K562 (cell line): Measurements from ENCODE around the gene STK11. TPM values are rescaled to one million over a fixed set of nuclear protein-coding genes. Genes with fewer than 3 reads are reported as not detected.

ENCODE experiments used
- ARID2 ChIP-seq: fragments of 450-650 bp; IDR thresholded peaks from 2 replicates; pipeline ENCODE4 v1.6.1; 2017; ENCODE audit warnings: antibody characterized with exemption, mild to moderate bottlenecking
- CSDE1 ChIP-seq, 2 experiments: fragments of 450-650 bp; IDR thresholded peaks; 2 replicates each; pipeline ENCODE4 v1.6.1; 2016; ENCODE audit warnings: mild to moderate bottlenecking in 1 of 2
- DPF2 ChIP-seq: fragments of 450-650 bp; IDR thresholded peaks from 2 replicates; pipeline ENCODE4 v1.6.1; 2016
- HDAC3 ChIP-seq: fragments of 450-650 bp; IDR thresholded peaks from 2 replicates; pipeline ENCODE4 v1.6.1; 2018; ENCODE audit warnings: borderline replicate concordance, mild to moderate bottlenecking, moderate library complexity; ENCODE audit not compliant: partially characterized antibody
- HNRNPH1 ChIP-seq: fragments of 200-400 bp; formaldehyde crosslinking; optimal IDR thresholded peaks from 2 replicates; pipeline ENCODE3; 2017; ENCODE audit warnings: low read depth, mild to moderate bottlenecking, low read length, moderate library complexity
- KDM5B ChIP-seq: fragments of 200-600 bp; sonication (generic); IDR thresholded peaks from 2 replicates; pipeline ENCODE4 v1.6.1; 2012; ENCODE audit warnings: low read depth, mild to moderate bottlenecking, moderate library complexity, low read length, control low read depth, inconsistent platforms; ENCODE audit not compliant: insufficient replicate concordance
- MBD2 ChIP-seq: sonication (generic); IDR thresholded peaks from 2 replicates; pipeline ENCODE4 v1.6.1; 2016; ENCODE audit warnings: low read depth, borderline replicate concordance
- NFXL1 ChIP-seq: fragments of 450-650 bp; formaldehyde crosslinking; IDR thresholded peaks from 2 replicates; pipeline ENCODE4 v1.4.0; 2021; ENCODE audit warnings: mild to moderate bottlenecking
- SMARCC2 ChIP-seq: fragments of 450-650 bp; IDR thresholded peaks from 2 replicates; pipeline ENCODE4 v1.6.1; 2017; ENCODE audit warnings: antibody characterized with exemption, moderate library complexity, mild to moderate bottlenecking, low read depth
- polyA plus RNA-seq, 8 experiments: library from polyadenylated mRNA; depleted of rRNA in 4 of 8; stranded (reverse) in 5 of 8; unstranded in 3 of 8; fragments of >200 nt; fragmentation: Nextera tagmentation in 2 of 8; fragmentation: Illumina TruSeq in 1 of 8; extraction: Ambion mirVana in 2 of 8; extraction: Trizol in 1 of 8; gene quantifications; 2 replicates each; pipeline versions ENCODE4 v1.2.1 to v1.2.3, GENCODE V29; 2011 to 2014; ENCODE audit warnings: inconsistent platforms in 1 of 8, missing spikeins in 1 of 8
- total RNA-seq, 7 experiments: library from RNA; depleted of rRNA in 6 of 7; stranded (reverse); fragments of >200 nt in 6 of 7; fragmentation: Illumina TruSeq in 2 of 7; extraction: Trizol in 2 of 7; gene quantifications; 2 replicates each; pipeline versions ENCODE4 v1.2.1 to v1.2.3, GENCODE V29; 2011 to 2021; ENCODE audit warnings: low replicate concordance in 1 of 7
- TF ChIP-seq, protein P1 (sequence below): fragments of 450-650 bp; formaldehyde crosslinking; IDR thresholded peaks from 2 replicates; pipeline ENCODE4 v1.4.0; 2020; ENCODE audit warnings: mild to moderate bottlenecking, moderate library complexity
- TF ChIP-seq, protein P2 (sequence below): fragments of 150-350 bp; IDR thresholded peaks from 2 replicates; pipeline ENCODE4 v1.6.1; 2014; ENCODE audit warnings: low read depth, mild to moderate bottlenecking, low read length, borderline replicate concordance
- TF ChIP-seq, protein P3 (sequence below): sonication (generic); formaldehyde crosslinking; IDR thresholded peaks from 2 replicates; pipeline ENCODE4 v1.8.1; 2023; ENCODE audit warnings: missing genetic modification reagents, mild to moderate bottlenecking, borderline replicate concordance
- TF ChIP-seq, protein P4 (sequence below): fragments of 250-450 bp; sonication (Bioruptor Pico); IDR thresholded peaks from 2 replicates; pipeline ENCODE4 v1.5.0; 2021
- TF ChIP-seq, protein P5 (sequence below): sonication (generic); formaldehyde crosslinking; IDR thresholded peaks from 2 replicates; pipeline ENCODE4 v1.8.0; 2022; ENCODE audit warnings: mild to moderate bottlenecking, missing genetic modification reagents
- TF ChIP-seq, protein P6 (sequence below): fragments of 450-650 bp; IDR thresholded peaks from 2 replicates; pipeline ENCODE4 v1.6.1; 2016; ENCODE audit warnings: low read depth, mild to moderate bottlenecking, moderate library complexity

STK11 gene
- total and polyA plus RNA-seq, 9 of the 15 experiments (the other 6 are each of a cell fraction or from before 2014, with no cell fraction given) = 0.15 to 96.5 (median 31.7) TPM

DNA sequence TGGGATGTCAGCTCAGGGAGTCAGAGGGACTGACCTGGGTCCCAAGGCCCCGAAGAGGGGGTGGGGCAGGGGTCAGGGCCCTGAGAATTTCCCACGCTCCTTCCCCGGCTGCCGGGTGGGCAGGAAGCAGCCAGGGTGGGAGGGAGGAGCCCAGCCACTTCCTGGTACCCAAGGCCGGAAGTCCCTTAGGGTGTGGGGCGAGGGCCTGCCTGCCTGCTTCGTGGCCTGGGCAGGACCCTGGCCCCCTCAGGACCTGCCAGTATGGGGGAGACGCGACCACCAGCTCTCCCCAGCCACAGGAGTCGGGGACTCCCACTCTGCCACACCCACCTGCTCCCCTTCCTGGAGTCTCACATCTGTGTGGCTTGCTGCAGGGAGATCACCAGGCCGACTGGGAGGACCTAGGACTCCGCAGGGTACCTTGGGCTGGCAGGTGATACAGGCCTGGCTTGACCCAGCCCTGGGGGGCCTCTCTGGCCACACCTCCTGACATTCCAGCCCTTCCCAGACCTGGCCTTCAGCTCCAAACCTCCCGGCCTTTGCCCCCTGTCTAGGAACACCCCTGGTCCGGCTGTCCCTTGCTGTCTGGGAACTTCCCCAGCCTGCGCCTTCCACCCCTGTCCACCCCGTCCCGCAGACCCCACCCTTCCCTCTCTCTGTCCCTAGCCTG is 53.8 kb downstream of the STK11 start (continued):
- TF ChIP-seq, protein P1, sequence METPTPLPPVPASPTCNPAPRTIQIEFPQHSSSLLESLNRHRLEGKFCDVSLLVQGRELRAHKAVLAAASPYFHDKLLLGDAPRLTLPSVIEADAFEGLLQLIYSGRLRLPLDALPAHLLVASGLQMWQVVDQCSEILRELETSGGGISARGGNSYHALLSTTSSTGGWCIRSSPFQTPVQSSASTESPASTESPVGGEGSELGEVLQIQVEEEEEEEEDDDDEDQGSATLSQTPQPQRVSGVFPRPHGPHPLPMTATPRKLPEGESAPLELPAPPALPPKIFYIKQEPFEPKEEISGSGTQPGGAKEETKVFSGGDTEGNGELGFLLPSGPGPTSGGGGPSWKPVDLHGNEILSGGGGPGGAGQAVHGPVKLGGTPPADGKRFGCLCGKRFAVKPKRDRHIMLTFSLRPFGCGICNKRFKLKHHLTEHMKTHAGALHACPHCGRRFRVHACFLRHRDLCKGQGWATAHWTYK (CRISPR knock-in tag) = no peak; the same call in none of the 2 replicates
- TF ChIP-seq, protein P2, sequence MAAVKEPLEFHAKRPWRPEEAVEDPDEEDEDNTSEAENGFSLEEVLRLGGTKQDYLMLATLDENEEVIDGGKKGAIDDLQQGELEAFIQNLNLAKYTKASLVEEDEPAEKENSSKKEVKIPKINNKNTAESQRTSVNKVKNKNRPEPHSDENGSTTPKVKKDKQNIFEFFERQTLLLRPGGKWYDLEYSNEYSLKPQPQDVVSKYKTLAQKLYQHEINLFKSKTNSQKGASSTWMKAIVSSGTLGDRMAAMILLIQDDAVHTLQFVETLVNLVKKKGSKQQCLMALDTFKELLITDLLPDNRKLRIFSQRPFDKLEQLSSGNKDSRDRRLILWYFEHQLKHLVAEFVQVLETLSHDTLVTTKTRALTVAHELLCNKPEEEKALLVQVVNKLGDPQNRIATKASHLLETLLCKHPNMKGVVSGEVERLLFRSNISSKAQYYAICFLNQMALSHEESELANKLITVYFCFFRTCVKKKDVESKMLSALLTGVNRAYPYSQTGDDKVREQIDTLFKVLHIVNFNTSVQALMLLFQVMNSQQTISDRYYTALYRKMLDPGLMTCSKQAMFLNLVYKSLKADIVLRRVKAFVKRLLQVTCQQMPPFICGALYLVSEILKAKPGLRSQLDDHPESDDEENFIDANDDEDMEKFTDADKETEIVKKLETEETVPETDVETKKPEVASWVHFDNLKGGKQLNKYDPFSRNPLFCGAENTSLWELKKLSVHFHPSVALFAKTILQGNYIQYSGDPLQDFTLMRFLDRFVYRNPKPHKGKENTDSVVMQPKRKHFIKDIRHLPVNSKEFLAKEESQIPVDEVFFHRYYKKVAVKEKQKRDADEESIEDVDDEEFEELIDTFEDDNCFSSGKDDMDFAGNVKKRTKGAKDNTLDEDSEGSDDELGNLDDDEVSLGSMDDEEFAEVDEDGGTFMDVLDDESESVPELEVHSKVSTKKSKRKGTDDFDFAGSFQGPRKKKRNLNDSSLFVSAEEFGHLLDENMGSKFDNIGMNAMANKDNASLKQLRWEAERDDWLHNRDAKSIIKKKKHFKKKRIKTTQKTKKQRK = no peak
- no peak for TF ChIP-seq HDAC3
- TF ChIP-seq, protein P3, sequence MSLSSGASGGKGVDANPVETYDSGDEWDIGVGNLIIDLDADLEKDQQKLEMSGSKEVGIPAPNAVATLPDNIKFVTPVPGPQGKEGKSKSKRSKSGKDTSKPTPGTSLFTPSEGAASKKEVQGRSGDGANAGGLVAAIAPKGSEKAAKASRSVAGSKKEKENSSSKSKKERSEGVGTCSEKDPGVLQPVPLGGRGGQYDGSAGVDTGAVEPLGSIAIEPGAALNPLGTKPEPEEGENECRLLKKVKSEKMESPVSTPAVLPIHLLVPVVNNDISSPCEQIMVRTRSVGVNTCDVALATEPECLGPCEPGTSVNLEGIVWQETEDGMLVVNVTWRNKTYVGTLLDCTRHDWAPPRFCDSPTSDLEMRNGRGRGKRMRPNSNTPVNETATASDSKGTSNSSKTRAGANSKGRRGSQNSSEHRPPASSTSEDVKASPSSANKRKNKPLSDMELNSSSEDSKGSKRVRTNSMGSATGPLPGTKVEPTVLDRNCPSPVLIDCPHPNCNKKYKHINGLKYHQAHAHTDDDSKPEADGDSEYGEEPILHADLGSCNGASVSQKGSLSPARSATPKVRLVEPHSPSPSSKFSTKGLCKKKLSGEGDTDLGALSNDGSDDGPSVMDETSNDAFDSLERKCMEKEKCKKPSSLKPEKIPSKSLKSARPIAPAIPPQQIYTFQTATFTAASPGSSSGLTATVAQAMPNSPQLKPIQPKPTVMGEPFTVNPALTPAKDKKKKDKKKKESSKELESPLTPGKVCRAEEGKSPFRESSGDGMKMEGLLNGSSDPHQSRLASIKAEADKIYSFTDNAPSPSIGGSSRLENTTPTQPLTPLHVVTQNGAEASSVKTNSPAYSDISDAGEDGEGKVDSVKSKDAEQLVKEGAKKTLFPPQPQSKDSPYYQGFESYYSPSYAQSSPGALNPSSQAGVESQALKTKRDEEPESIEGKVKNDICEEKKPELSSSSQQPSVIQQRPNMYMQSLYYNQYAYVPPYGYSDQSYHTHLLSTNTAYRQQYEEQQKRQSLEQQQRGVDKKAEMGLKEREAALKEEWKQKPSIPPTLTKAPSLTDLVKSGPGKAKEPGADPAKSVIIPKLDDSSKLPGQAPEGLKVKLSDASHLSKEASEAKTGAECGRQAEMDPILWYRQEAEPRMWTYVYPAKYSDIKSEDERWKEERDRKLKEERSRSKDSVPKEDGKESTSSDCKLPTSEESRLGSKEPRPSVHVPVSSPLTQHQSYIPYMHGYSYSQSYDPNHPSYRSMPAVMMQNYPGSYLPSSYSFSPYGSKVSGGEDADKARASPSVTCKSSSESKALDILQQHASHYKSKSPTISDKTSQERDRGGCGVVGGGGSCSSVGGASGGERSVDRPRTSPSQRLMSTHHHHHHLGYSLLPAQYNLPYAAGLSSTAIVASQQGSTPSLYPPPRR (CRISPR knock-in tag) = no peak; the same call in 1 of the 2 replicates
- TF ChIP-seq, protein P4, sequence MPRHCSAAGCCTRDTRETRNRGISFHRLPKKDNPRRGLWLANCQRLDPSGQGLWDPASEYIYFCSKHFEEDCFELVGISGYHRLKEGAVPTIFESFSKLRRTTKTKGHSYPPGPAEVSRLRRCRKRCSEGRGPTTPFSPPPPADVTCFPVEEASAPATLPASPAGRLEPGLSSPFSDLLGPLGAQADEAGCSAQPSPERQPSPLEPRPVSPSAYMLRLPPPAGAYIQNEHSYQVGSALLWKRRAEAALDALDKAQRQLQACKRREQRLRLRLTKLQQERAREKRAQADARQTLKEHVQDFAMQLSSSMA (CRISPR knock-in tag) = no peak
- TF ChIP-seq ARID2 = no peak
- TF ChIP-seq SMARCC2 = no peak
- TF ChIP-seq, protein P5, sequence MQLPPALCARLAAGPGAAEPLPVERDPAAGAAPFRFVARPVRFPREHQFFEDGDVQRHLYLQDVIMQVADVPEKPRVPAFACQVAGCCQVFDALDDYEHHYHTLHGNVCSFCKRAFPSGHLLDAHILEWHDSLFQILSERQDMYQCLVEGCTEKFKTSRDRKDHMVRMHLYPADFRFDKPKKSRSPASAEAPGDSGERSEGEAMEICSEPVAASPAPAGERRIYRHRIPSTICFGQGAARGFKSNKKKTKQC (CRISPR knock-in tag) = no peak
- TF ChIP-seq NFXL1 (CRISPR knock-in tag) = no peak
- TF ChIP-seq MBD2 = peak; percentile 21; the same call in 1 of the 2 replicates
- TF ChIP-seq HNRNPH1 = no peak
- TF ChIP-seq KDM5B = no peak
- no peak for TF ChIP-seq CSDE1 (IDR thresholded peaks at IDR 0.05)
- no peak for TF ChIP-seq DPF2
- TF ChIP-seq, protein P6, sequence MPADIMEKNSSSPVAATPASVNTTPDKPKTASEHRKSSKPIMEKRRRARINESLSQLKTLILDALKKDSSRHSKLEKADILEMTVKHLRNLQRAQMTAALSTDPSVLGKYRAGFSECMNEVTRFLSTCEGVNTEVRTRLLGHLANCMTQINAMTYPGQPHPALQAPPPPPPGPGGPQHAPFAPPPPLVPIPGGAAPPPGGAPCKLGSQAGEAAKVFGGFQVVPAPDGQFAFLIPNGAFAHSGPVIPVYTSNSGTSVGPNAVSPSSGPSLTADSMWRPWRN = no peak
